ENCODE measurements around the gene SPRY4. TPM values are rescaled to one million over a fixed set of nuclear protein-coding genes. Genes with fewer than 3 reads are reported as not detected.
A peak's percentile ranks its signal among the peaks of the same experiment; 100 is the strongest.

The SPRY4 gene, protein sequence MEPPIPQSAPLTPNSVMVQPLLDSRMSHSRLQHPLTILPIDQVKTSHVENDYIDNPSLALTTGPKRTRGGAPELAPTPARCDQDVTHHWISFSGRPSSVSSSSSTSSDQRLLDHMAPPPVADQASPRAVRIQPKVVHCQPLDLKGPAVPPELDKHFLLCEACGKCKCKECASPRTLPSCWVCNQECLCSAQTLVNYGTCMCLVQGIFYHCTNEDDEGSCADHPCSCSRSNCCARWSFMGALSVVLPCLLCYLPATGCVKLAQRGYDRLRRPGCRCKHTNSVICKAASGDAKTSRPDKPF
- 5.3 to 9.6 TPM (median 8.3 TPM) in 3 replicates for total RNA-seq
- long read RNA-seq, full-length matches to known transcripts, result 10 of 10 reads
- long read RNA-seq, partial matches to known transcripts, result 0 of 10 reads
- long read RNA-seq, other reads (novel, unspliced or antisense), result 0 of 10 reads

DNA sequence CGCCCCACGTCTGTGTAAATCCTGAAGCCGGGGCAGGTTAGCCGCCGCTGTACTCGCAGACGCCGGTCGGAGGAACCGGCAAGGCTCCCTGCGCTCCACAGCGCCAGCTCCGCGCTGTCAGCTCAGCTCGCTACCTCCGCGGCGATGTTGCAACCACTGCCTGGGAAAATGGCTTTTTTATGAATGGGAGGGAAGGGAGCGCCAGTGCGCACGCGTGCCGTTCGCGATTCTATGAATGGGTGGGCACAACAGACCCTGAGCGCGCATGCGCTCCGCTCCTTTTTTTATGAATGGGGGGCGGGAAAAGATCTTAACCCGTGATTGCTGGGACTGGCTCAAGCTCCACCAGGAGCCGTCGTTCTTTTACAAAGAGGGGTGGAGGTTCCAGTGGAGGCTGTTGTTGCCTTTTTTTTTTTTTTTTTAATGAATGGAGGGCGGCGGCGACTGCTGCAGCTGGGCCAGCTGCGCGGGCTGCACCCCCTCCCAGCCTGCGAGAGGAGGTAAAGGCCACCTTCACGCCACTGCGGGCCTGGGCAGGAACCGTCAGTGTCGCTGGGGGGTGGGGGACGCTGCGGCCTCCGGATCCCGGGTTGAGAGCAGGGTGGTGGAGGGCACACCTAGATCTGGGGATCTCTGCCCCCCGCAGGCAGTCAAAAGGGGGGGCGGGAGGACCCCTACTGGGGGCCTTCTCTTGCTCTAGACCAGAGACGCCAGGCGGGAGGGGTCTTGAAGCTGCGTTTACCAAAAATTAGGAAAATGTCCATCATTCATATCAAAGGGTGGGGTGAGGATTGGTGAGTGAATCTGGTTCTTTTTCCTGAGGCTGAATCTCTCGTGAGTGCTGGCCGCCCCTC is at the start of gene SPRY4:
TSS of gene SPRY4 (minus strand) at position 151 of the 854 bp plus-strand sequence. CDS start 9,913 bp downstream, outside the sequence.
- peaks cover 71% of the 10 kb centered on the region for H3K4me1 Mint-ChIP-seq (ENCODE audit: low read depth)
- H3K4me3 Mint-ChIP-seq (ENCODE audit: unreplicated experiment), result peak within 1 kb of the TSS; percentile 86
- DNase-seq (ENCODE audit: low spot score), result peak; percentile 97
- no peaks in the 10 kb centered on the region for H3K27me3 Mint-ChIP-seq (ENCODE audit: low read depth)
- peak within 1 kb of the TSS; percentile 92 for H3K27ac Mint-ChIP-seq (ENCODE audit: unreplicated experiment)
- H3K36me3 Mint-ChIP-seq (ENCODE audit: low read depth), result no peaks in the 10 kb centered on the region
- no peaks in the 10 kb centered on the region for H3K9me3 Mint-ChIP-seq (ENCODE audit: low read depth)
- TF ChIP-seq, protein P1, sequence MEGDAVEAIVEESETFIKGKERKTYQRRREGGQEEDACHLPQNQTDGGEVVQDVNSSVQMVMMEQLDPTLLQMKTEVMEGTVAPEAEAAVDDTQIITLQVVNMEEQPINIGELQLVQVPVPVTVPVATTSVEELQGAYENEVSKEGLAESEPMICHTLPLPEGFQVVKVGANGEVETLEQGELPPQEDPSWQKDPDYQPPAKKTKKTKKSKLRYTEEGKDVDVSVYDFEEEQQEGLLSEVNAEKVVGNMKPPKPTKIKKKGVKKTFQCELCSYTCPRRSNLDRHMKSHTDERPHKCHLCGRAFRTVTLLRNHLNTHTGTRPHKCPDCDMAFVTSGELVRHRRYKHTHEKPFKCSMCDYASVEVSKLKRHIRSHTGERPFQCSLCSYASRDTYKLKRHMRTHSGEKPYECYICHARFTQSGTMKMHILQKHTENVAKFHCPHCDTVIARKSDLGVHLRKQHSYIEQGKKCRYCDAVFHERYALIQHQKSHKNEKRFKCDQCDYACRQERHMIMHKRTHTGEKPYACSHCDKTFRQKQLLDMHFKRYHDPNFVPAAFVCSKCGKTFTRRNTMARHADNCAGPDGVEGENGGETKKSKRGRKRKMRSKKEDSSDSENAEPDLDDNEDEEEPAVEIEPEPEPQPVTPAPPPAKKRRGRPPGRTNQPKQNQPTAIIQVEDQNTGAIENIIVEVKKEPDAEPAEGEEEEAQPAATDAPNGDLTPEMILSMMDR (IDR thresholded peaks at IDR 0.05), result peak; percentile 19

DNA sequence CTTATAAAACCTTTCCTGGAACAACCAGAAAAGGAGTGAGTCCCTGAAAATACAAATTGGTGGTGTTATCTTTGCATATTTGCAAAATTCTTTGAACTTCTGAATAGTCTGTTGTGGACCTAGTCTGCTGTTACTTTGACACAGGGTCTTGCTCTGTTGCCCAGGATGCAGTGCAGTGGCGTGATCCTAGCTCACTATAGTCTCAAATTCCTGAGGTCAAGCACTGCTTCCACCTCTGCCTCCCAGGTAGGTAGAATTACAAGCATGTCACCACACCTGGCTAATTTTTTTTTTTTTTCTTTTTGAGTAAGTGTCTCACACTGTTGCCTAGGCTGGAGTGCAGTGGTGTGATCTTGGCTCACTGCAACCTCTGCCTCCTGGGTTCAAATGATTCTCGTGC is 43.7 kb upstream of the SPRY4 start:
- H3K4me1 Mint-ChIP-seq (ENCODE audit: low read depth), result peaks cover 7% of the 10 kb centered on the region
- H3K4me3 Mint-ChIP-seq (ENCODE audit: unreplicated experiment), result no peak overlapping the region
- no peaks in the 10 kb centered on the region for H3K9me3 Mint-ChIP-seq (ENCODE audit: low read depth)
- H3K27ac Mint-ChIP-seq (ENCODE audit: unreplicated experiment), result no peak overlapping the region
- TF ChIP-seq, protein P1 (IDR thresholded peaks at IDR 0.05), result no peak
- DNase-seq (ENCODE audit: low spot score), result no peak
- H3K27me3 Mint-ChIP-seq (ENCODE audit: low read depth), result peaks cover 3% of the 10 kb centered on the region
- peaks cover 2% of the 10 kb centered on the region for H3K36me3 Mint-ChIP-seq (ENCODE audit: low read depth)

DNA sequence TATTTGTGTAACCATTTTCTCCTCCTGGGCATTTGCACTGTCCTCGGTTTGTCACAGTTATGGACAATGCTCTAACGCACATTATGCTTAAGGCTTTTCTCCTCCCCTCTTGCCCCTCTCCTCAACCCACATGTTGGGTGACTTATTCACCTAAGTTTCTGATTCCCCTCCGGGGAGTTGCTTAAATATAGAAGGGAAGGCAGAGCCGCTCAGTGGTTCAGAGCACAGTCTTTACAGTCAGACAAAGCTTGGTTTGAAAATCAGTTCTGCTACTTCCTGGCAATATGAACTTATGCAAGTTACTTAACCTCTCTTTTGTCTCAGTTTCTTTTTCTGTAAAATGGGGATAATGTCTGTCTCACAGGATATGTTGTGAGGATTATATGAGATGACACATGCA is 41.2 kb upstream of the SPRY4 start:
- Mint-ChIP-seq H3K4me1 (ENCODE audit: low read depth) (peaks cover 16% of the 10 kb centered on the region), H3K36me3 (ENCODE audit: low read depth) (peaks cover 2% of the 10 kb centered on the region), H3K9me3 (ENCODE audit: low read depth) (no peaks in the 10 kb centered on the region), H3K4me3 (ENCODE audit: unreplicated experiment) (no peak overlapping the region), H3K27me3 (ENCODE audit: low read depth) (peaks cover 3% of the 10 kb centered on the region), H3K27ac (ENCODE audit: unreplicated experiment) (no peak overlapping the region)
- DNase-seq (ENCODE audit: low spot score), result no peak
- TF ChIP-seq, protein P1 (IDR thresholded peaks at IDR 0.05), result no peak

DNA sequence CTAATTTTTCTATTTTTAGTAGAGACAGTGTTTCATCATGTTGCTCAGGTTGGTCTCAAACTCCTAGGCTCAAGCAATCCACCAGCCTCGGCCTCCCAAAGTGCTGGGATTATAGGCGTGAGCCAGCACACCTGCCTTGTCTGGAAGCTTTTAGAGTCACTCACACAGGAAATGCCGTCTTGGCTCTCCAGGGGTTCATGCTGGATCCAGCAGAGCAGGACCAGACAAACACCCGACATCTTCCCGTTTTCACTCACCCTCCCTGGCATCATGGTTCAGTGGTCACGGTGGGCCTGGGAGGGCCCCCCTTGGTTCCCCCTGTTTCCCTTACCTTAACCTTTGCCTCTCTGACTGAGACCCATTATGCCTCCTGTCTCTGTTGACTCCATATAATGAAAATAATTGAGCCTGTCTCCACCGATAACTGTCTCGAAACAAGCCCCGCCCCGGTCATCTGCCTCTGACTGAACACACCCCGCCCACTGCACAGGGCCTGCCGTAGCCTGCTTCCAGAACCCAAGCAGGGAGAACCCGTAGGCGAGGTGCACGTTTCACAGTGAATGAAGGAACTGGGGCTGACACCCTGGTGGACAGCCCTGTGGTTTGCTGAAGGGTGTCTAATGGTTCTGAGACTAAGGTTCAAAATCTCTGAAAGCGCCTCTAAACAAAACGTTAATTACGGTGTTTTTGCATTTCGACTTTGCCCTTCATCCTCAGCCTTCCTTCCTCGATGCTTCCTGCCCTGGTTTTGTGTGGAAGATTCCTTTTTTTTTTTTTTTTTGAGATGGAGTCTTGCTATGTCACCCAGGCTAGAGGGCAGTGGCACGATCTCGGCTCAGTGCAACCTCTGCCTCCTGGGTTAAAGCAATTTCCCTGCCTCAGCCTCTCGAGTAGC is 39.7 kb upstream of the SPRY4 start:
- TF ChIP-seq, protein P1 (IDR thresholded peaks at IDR 0.05), result no peak
- peaks cover 24% of the 10 kb centered on the region for H3K4me1 Mint-ChIP-seq (ENCODE audit: low read depth)
- H3K27ac Mint-ChIP-seq (ENCODE audit: unreplicated experiment), result no peak overlapping the region
- H3K4me3 Mint-ChIP-seq (ENCODE audit: unreplicated experiment), result no peak overlapping the region
- H3K27me3 Mint-ChIP-seq (ENCODE audit: low read depth), result peaks cover 5% of the 10 kb centered on the region
- no peaks in the 10 kb centered on the region for H3K9me3 Mint-ChIP-seq (ENCODE audit: low read depth)
- DNase-seq (ENCODE audit: low spot score), result no peak
- H3K36me3 Mint-ChIP-seq (ENCODE audit: low read depth), result peaks cover 2% of the 10 kb centered on the region

Measured in chondrocyte (in vitro differentiated cells).